ENCODE results near the gene STK17B.

- TF ChIP-seq, protein P1, sequence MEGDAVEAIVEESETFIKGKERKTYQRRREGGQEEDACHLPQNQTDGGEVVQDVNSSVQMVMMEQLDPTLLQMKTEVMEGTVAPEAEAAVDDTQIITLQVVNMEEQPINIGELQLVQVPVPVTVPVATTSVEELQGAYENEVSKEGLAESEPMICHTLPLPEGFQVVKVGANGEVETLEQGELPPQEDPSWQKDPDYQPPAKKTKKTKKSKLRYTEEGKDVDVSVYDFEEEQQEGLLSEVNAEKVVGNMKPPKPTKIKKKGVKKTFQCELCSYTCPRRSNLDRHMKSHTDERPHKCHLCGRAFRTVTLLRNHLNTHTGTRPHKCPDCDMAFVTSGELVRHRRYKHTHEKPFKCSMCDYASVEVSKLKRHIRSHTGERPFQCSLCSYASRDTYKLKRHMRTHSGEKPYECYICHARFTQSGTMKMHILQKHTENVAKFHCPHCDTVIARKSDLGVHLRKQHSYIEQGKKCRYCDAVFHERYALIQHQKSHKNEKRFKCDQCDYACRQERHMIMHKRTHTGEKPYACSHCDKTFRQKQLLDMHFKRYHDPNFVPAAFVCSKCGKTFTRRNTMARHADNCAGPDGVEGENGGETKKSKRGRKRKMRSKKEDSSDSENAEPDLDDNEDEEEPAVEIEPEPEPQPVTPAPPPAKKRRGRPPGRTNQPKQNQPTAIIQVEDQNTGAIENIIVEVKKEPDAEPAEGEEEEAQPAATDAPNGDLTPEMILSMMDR (conservative IDR thresholded peaks at IDR 0.05 in 1 of 2, IDR thresholded peaks at IDR 0.05 in 1 of 2; ENCODE audit: low read depth in 1 of 2, low read length in 2 of 2), result no peak
- TF ChIP-seq EZH2 (IDR thresholded peaks at IDR 0.05; ENCODE audit: low read length, missing control alignments), result no peak
Observed at GRCh38 chr2:196187898-196188458, 16.6 kb upstream of the STK17B start.

Measured in fibroblast of lung (primary cell).